IPS-NIHi11 (cell line): Measurements from ENCODE around the gene COL6A2.
A peak's percentile ranks its signal among the peaks of the same experiment; 100 is the strongest.
"Not testable (repeated sequence)": the region's sequence is repeated elsewhere in the genome, so short reads cannot be mapped to it uniquely, and the experiment has no call there.

ENCODE experiments used
- DNase-seq: peaks from one replicate; pipeline ENCODE4 v3.0.0; 2012; ENCODE audit warnings: mixed read lengths, low spot score

The COL6A2 gene

DNA sequence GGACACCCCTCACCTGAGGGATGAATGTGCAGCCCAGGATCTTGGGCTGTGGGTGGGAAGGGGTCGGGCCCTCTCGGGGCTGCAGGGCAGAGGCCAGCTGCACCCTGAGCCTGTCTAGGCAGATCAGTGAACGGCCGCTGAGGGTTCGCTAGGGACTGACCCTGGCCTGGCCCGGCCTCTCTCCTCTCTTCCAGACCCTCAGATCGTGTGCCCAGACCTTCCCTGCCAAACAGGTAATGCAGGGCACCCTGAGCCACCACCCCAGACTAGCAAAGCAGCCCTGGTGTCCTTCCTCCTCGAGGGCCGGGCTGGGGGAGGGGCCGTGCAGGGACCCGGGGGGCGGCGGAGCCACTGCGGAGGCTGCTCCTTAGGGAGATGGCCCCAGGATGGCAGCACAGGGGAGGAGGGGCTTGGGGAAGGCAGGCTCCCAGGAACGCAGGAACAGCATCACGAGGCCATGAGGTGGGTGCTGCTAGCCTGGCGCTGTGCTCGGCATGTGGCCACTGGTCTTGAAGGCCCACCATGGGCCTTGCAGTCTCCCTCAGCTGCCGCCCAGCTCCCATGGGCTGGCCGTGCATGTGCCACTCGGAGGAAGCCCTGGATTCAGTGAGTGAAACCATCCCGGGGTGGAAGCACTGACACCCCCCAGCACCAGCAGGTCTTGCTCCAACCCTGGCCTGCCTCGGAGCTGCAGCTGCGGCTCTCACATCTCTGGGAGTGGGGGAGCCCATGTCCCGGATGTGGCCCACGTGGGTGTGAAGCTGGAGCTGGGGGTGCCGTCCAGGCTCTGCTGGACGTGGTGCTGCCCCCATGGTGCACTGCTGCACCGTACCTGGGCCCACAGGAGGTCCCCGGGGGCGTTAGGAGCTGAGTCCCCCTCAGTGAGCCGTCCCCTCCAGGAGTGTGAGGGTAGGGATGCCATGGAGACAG, 28.7 kb downstream of the COL6A2 start:
- peak; percentile 33 for DNase-seq

- peak; percentile 16 for DNase-seq
Measured at GRCh38 chr21:46127239-46128105, 29.6 kb downstream of the COL6A2 start.

- DNase-seq = no peak
Measured at GRCh38 chr21:46128106-46128932, 30.4 kb downstream of the COL6A2 start.

DNA sequence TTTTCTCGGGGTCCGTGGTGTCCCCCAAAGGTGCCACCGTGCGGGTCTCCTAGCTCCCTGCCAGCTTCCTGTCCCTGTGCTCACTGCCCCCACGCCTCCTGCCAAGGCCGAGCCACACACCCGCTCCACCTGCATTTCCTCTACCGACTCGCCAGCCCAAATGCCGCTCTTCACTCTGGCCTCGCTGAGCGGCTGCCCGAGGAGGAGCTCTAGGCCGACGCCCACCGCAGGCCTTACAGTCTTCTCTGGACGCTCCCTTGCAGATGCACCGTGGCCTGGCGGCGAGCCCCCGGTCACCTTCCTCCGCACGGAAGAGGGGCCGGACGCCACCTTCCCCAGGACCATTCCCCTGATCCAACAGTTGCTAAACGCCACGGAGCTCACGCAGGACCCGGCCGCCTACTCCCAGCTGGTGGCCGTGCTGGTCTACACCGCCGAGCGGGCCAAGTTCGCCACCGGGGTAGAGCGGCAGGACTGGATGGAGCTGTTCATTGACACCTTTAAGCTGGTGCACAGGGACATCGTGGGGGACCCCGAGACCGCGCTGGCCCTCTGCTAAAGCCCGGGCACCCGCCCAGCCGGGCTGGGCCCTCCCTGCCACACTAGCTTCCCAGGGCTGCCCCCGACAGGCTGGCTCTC, 31.1 kb downstream of the COL6A2 start:
- DNase-seq = peak; percentile 54

- no peak for DNase-seq
Measured at GRCh38 chr21:46129846-46130651, 32.1 kb downstream of the COL6A2 start.

DNA sequence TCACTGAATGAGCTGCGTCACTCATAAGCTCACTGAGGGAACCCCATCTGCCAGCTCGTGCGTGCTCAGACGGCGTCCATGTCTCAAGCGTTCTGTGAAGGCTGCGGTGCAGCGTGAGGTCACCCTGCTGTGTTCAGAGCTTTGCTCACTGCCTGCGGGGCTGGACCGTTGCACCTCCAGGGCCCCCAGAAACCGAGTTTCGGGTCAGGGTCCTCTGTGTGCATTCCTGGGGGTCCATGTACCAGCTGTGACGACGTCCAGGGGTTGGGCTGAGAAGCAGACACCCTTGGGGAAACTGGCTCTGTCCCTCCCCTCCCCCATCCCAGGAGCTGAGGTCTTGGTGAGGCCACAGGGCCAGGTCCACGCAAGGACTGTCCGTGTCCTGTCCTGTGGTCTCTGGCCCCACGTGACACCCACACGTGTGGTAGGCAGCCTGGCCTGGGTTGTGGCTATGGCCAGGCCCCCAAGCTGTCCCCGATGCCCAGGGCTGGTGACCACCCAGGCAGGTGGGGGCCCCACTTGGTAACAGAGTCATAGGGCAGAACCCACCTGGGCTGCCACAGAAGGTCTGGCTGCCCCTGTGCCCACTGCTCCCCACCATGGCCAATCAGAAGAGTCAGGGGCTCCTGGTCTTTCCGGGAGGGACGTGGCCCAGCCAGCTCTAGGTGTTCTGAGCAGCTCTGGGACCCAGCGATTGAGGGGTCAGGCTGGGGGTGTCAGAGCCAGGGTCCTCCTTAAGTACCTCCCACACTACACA, 33.1 kb downstream of the COL6A2 start:
- no peak for DNase-seq

DNA sequence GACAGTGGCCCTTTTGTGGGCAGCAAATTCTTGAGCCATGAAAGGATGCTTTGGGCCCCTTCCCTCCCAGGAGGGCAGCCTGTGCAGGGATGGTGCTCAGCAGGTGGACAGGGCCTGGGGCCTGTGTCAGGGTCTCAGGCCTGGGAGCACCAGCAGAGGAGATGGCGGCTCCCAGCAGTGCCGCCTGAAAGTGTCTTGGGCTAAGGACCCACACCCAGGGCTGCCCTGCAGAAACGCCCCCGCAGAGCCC, 33.6 kb downstream of the COL6A2 start:
- no peak for DNase-seq

DNA sequence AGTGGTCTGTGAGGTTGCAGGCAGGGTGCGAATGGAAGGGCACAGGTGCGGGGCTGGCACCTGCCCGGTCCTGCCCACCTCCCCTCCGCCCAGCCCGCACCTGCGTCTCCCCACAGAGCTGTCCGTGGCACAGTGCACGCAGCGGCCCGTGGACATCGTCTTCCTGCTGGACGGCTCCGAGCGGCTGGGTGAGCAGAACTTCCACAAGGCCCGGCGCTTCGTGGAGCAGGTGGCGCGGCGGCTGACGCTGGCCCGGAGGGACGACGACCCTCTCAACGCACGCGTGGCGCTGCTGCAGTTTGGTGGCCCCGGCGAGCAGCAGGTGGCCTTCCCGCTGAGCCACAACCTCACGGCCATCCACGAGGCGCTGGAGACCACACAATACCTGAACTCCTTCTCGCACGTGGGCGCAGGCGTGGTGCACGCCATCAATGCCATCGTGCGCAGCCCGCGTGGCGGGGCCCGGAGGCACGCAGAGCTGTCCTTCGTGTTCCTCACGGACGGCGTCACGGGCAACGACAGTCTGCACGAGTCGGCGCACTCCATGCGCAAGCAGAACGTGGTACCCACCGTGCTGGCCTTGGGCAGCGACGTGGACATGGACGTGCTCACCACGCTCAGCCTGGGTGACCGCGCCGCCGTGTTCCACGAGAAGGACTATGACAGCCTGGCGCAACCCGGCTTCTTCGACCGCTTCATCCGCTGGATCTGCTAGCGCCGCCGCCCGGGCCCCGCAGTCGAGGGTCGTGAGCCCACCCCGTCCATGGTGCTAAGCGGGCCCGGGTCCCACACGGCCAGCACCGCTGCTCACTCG, 34.1 kb downstream of the COL6A2 start:
- no peak for DNase-seq

- DNase-seq = no peak
Measured at GRCh38 chr21:46135782-46136395, 38.0 kb downstream of the COL6A2 start.

GRCh38 chr21:46136739-46137349, 38.9 kb downstream of the COL6A2 start:
- DNase-seq = no peak

- no peak for DNase-seq
Measured at GRCh38 chr21:46137908-46138307, 40.0 kb downstream of the COL6A2 start.

DNA sequence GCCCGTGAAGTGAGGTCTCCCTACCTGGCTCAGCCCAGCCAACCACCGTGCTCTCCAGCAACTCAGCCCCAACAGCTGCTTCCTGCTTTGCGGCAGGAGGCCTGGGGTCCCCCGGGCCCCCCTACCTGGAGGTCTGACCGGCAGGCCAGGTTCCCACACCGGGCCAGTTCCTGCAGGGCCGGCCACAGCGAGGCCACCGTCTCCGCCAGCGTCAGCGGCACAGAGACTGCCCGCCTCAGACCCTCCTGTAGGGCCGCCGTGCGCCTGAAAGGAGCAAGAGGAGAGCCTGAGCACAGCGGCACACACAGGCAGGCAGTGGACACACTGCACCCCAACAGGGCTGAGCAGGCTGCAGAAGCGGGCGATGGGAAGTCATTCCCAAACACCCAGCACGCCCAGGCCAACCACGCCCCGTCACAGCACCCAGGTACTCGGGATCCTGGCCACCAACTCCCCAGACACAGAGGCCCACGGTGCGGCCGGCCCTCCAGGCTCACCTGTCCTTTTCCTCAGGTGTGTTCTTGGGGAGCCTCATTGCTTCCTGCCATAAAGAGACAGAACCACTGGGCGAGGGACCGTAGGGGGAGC, 40.6 kb downstream of the COL6A2 start:
- peak; percentile 63 for DNase-seq

DNA sequence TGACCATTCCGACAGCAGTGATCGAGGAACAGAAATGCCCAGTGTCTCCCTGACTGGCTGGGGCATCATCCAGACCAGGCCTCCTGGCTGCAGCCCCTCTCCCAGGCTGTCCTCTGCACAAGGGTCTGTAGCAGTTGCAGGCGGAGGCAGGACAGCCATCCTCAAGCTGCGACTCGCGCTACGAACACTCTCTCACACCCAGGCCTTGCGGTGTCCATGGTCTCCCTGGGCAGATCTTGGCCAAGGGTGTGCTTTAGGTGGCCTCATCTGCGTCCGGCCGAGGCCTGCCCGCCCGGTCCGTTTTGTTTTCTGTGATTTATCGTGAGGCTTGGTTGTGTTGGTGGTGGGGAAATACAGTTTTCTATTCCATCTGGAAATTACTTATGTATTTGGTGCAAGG, 41.8 kb downstream of the COL6A2 start:
- no peak for DNase-seq

- not testable (repeated sequence) for DNase-seq
Measured at GRCh38 chr21:46140352-46141003, 42.6 kb downstream of the COL6A2 start.

DNA sequence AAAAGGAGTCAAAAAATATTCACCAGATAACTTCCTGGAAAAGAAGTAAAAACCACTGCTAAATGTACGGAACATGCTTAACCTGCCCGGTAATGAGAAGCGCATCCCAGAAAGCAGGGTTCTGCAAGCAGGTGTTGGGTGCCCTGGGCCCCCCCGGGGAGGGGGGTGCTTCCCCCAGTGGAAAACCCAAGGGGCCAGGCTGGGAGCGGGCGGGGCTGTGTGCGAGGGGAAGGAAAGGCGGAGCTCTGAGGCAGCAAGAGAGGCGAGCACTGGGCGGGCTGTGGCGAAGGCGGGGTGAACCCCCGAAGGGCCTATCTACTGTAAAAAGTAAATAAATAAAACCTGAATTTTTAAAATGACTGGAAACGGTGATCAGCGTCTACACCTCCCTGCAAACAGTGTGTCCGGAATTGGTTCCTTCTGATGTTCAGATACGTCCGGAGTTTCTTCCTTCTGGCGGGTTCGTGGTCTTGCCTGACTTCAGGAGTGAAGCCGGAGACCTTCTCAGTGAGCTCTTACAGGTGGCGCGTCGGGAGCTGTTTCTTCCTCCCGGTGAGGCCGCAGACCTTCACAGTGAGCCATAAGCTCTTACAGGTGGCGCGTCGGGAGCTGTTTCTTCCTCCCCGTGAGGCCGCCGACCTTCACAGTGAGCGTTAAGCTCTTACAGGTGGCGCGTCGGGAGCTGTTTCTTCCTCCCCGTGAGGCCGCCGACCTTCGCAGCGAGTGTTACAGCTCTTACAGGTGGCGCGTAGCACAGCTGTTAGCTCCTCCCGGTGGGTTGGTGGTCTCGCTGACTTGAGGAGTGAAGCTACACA, 44.1 kb downstream of the COL6A2 start:
- DNase-seq = no peak

- no peak for DNase-seq
Measured at GRCh38 chr21:46142582-46143473, 44.9 kb downstream of the COL6A2 start.
